K562 (cell line): ENCODE results near the gene CLDN1.

ENCODE experiments used
- CAMTA2 ChIP-seq: fragments of 250-450 bp; sonication (Bioruptor Pico); conservative IDR thresholded peaks from 2 replicates; pipeline ENCODE4 v1.5.1; 2022
- NR2F6 ChIP-seq: fragments of 450-650 bp; formaldehyde crosslinking; IDR thresholded peaks from 2 replicates; pipeline ENCODE4 v1.4.0; 2020; ENCODE audit warnings: mild to moderate bottlenecking

DNA sequence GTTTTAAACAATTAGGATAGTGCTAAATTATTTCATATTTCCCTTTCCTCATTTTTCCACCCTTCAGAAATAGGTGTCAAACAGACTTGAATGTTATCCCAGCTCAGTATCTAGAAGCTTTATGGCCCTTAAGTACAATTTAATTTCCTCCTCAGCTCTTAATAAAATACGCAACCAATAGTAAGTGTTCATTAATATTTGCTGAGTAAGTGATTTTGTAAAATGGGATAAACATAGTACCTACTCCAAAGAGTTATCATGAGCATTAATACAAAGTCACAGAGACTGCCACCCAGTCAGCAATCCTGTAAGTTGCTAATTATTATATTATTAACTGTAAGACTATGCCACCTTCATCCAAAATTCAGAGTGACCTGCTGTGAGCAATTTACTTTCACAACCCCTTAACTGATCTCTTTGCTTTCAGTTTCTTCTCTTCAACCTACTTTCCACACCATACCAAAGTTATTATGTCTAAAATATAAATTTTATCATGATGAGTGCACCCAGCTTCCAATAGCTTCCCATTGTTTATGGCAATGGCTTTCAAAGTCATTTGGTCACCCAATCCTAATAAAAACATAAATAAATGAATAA lies 30.7 kb upstream of the CLDN1 start:
- TF ChIP-seq CAMTA2 (CRISPR knock-in tag) (no peak), NR2F6 (CRISPR knock-in tag) (no peak)
